Stimulated activated CD4-positive, alpha-beta T cell treated with anti-CD3 and anti-CD28 coated beads, Interleukin-15, amount 100 ng/mL, for 48 hours (primary cell): ENCODE results near the gene B4GALT3.

Source experiments
- DNase-seq, 2 donors: peaks; one replicate each; pipeline ENCODE4 v3.0.0-alpha.2; 2020; ENCODE audit warnings: low read depth in 2 of 2

Gene B4GALT3

DNA sequence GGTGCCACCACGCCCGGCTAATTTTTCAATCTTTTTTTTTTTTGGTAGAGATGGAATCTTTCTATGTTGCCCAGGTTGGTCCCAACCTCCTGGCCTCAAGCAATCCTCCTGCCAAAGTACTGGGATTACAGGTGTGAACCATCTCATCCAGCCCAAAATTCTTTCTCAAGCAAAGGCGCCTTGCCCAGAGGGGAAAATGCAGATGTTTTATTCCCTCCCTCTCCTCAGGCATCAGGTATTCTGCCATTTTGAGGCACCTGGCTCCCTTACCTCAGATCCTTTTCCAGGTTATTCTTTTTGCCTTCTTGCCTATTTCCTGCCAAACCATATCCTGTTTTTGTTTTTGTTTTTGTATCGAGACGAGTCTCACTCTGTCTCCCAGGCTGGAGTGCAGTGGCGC lies 11.1 kb upstream of the B4GALT3 start:
- DNase-seq: no peak

DNA sequence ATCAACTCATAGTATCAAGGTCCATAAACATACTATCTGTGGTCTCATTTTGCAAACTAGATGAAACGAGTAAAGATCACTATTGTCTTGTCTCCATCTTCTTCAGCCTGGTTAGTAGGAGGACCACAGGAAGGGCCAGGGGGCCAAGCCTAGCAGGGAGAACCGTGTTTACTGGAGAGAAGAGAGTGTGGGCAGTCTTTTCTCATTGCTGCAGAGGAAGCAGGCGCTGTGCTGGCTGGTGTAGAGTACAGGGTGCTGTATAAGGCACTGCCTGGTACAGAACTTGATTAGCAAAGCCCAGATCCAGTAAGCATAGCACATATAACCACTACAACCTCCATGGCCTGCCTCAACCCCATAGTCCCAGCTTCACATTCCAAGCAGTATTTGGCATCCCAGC lies 10.0 kb upstream of the B4GALT3 start:
- DNase-seq: no peak

DNA sequence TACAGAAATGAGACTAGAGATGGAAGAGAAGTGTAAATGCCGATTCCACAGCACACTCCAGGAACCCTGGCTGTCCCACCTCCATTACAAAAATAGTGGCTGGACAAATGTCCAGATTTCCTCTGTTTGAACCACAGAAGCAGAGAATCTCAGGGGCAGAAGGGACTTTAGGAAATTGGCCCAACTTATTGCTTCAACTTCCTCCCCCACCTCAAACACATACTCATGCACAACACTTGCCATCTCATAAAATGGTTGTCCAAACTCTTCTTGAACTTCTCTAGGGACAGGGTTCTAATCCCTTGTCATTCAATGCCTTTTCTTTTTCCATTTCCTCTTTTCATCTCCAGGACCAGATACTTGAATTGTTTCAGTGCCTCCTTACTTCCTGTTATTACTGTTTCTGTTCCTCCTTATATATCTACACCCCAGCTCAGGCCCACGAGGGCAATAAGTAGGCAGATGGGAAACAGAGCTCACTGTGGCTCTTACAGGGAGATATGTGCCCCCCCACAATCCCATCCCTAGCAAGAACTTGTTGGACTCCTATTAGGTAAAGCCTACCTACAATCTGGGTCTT lies 8.5 kb upstream of the B4GALT3 start:
- no peak for DNase-seq

DNA sequence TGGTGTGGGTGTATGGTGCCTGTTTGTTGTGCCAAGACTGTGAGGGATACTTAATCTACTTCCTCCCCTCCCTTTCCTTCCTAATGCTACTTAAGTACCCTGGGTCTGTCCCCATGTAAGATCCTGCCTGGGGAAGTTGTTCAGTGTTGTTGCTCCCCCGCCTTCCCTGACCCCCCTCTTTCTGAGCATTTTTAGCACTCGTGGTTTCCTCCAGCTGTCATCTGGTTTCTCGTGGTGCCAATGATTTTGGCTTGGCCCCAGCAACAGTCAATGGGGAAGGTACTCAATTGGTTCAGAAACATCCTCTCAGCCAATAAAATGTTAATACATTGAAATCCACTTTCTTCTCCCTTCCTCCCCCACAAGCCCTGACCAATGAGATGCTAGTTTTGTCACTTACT lies 8.0 kb upstream of the B4GALT3 start:
- DNase-seq: peak; percentile 44 to 59

DNA sequence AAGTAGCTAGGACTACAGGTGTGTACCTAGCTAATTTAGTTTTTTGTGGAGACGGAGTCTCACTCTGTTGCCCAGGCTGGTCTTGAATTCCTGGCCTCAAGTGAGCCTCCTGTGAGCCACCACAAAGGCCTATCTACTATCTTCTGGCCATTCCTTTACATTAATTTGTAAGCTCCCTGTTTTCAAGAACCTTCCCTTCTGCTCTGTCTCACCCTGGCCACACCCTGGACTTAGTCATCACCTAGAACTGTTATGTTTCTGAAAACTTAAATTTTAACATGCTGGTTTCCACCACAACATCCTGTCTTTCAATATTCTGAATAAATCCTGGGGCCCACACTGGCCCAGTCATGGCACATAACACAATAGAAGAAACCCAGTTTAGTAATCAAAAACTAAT lies 4.9 kb upstream of the B4GALT3 start:
- DNase-seq: peak; percentile 51 to 52

DNA sequence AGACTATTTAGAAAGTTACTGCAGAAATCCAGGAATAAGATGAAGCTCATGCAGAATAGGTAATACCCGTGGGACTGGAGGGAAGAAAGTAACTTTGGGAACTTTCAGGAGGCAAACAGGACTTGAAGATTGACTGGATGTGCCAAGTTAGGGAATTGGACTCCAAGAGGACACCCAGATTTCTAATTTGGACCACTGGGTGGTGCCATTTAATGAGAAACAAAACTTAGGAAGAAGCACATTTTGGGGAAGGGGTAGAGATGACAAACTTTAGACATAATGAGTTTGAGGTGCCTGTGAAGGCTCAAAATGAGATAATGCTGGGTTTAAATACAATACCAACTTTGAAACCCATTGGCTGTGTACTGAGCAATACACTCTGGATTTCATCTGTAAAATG lies 3.3 kb upstream of the B4GALT3 start:
- DNase-seq: no peak

DNA sequence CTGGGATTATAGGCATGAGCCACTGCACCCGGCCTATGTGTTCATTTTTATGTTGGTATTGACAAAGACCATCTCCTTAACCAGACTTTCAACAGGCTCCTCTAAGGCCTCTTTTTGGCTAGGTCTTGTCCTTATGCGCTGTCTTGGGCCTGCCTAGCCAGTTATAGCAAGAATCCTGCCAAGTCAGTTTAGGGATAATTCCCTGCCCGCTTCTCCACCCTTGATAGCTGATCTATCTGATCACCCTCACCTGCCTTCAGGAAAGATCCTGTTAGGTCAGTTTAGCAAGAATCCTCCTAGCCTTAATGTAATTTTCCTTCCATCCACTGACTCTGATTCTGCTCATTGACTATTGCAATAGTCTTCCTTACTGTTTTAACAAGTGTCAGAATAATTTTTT lies 2.4 kb upstream of the B4GALT3 start:
- no peak for DNase-seq

DNA sequence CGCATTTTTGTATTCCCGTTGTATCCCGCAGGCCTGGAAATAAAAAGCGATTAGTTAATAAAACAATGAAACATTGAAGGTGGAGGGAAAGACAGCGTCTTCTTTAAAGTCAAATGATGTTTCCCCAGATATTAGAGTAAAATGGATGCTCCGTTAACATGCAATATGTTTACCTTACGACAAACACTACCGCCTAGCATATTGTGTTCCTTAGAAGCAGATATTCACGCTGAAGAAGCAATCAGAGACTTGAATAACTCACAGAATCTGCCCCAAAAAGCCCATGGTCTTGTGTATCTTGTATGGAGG lies 583 bp upstream of the B4GALT3 start:
- DNase-seq: no peak

DNA sequence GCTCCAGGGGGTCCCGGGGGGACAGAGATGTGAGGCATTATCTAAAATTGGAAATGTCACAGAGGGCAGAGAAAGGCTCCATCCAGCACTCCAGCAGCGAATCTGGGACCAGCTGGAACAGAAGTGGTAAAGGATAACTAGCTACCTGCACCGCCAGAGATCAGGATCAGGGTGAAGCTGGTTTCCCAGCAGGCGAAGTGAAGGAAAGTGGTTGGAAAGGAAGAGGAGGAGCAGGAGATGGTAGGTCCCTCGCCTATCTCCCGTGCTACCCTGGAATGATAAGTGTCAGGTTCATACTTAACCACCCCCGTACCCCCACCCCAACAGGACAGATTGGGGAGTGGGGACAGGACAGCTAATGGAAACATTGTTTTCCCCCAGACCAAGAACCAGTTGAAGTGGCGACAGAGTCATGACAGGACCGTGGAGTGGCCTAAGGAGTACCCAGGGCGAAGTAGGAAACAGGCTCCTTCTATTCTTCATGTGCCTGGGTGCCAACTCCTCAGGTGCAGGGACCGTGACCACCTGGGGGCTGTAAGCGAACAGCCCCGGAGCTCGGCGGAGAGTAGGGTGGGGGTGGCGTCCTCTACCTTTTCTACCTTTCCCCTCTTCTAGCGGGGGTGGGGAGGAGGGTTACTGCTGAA lies 717 bp downstream of the B4GALT3 start:
- no peak for DNase-seq

DNA sequence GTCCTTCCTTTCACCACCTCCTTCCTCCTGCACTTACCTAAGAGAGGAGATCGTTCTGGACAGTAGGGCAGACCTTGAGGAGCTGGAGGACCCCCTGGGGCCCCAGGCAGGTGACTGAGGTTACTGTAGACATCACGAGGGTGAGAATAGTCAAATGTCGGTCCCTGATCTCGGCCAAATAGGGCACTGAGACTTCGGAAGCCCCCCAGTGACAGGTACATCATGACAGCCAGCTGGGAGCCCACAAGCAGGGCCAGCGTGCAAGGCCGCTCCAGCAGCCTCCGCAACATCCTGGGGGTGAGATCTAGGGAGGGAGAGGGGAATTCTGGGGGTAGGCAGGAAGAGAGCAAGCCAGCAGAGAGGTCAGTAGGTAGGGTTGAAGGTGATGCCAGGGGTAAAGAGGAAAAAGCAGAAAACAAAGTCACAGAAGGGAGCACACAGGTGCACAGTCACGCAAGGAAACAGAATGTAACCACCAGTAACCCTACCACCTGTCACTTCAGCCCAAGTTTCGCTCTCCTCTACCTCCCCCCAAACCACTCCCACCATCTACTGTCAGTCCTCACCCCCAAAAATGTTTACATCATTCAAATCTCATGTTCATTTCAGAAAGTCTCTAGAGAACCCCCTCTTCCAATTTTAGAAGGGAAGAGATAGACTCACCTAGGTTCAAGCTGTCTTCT lies 1.4 kb downstream of the B4GALT3 start:
- no peak for DNase-seq

DNA sequence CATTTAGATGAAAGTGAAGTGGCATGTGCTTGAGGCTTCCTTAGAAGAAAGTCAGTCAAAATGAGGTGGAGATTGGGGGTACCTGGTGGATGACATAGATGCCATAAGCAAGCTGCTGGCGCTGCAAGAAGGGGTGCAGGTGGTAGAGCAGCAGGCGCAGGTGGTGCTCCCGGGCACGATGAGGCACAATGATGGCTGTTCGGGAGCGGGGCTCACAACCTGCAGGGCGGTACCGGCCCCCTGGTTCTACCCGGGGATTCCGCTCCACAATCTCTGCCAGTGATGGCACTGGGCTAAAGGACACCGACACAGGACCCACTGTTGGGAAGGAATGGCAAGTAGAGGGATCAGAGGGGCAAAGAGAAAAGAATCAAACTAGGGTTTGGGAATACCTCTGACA lies 2.4 kb downstream of the B4GALT3 start:
- no peak for DNase-seq

DNA sequence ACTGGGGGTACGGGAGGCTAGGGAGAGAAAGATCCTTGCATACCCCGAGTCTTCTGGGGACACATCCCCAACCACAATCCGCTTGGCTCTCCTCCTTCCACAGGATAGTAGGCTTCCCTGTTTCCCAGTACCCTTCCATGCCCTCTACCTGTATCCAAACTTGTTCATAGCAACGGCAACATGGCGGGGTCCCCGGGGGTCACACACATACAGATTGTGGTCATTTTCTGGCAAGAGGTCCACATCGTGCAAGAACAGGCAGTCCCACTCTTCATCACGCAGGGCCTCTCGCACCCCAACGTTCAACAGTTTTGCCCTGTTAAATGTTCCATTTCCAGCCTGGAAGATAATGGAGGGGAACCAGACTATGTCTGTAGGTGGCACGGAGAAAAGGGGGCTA lies 3.6 kb downstream of the B4GALT3 start:
- DNase-seq: no peak

DNA sequence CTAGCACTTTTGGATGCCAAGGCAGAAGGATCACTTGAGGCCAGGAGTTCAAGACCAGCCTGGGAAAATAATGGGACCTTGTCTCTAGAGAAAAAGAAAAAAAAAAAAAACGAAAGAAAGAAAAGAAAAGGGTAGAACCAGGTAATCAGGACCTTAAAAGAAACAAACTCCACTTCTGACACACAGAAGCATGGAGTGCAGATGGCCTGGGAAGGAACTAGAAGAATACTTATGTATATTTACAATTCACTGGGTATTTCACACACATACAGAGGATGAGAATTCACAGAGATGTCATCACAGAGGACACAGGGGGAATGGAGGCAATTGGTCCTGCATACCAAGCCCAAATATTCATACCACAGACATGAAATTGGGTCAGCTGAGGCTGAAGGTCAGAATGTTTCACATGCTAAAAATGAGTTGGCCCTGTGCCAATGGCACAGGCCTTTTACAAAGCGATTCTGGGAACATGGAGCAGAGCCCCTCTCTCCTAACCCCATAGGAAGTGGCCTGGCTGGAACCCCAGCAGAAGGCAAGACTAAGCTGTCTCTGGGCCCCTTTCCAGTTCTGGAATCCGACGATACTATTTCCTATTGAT lies 4.4 kb downstream of the B4GALT3 start:
- no peak for DNase-seq

DNA sequence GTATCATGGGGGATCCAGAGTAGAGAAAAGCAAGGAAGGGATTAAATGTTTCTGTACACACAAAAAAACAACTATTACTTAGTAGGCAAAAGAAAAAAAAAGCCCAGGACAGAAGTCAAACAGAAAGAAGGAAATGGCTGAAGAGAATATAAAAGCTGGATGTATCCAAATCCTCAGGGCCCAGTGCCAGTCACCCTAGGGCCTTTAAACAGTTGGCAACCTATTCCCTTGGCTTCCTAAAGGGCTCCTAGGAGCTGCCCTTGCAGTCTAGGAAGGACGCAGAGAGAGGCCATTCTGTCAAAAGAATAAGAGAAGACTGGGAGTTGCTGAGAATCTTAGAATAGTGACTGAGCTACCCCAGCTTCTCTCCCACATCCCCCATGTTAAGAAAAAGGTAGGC lies 5.0 kb downstream of the B4GALT3 start:
- DNase-seq: no peak

DNA sequence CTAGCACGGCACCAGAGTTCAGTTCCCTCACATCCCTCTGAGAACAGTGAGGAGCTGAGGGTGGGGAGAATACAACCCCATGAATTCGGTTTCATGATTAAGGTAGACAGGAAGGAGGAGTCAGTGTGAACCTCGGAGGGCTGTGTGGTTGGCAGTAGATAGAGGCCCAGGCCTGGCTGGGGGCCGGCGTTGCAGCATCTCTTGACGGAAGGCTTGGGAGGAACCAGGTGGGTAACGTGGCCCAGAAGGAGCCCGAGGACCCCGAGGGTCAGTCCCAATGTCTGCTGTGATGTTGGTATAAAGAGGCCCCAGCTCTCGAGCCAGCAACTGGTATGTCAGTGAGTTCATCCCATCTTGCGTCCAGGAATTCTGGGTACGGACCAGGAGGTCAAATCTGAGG lies 5.6 kb downstream of the B4GALT3 start:
- no peak for DNase-seq

DNA sequence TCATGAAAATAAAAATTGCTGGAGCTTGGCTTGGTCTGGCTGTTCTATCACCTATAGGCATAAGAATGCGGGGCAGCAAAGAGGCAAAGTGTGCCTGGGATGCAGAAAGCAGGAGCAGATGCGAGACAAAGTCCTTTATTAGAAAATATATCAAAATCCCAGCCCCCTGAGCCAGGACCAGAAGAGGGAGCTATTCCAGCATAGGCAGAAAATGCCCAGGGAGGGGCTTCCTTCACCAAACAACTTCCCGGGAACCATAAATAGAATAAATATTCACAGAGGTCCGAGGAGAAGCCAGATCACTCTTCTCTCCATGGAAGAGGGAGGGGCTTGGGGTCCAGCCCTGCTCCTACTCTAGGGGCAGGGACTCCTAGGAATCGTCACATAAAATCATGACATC lies 6.1 kb downstream of the B4GALT3 start:
- no peak for DNase-seq

DNA sequence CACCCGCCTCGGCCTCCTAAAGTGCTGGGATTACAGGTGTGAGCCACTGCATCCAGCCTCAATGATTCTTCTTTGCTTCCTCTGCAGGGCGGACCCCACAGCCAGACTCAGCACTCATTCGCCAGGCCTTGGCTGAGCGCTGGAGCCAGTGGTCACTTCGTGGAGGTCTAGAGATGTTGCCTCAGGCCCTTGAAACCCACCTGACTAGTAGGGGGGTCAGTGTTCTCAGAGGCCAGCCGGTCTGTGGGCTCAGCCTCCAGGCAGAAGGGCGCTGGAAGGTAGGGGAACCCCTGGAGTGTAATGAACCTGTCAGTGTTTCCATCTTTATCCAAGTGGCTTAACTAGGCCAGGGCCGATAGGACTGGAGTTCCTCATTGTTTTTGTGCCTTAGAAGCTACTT lies 8.4 kb downstream of the B4GALT3 start:
- DNase-seq: no peak

DNA sequence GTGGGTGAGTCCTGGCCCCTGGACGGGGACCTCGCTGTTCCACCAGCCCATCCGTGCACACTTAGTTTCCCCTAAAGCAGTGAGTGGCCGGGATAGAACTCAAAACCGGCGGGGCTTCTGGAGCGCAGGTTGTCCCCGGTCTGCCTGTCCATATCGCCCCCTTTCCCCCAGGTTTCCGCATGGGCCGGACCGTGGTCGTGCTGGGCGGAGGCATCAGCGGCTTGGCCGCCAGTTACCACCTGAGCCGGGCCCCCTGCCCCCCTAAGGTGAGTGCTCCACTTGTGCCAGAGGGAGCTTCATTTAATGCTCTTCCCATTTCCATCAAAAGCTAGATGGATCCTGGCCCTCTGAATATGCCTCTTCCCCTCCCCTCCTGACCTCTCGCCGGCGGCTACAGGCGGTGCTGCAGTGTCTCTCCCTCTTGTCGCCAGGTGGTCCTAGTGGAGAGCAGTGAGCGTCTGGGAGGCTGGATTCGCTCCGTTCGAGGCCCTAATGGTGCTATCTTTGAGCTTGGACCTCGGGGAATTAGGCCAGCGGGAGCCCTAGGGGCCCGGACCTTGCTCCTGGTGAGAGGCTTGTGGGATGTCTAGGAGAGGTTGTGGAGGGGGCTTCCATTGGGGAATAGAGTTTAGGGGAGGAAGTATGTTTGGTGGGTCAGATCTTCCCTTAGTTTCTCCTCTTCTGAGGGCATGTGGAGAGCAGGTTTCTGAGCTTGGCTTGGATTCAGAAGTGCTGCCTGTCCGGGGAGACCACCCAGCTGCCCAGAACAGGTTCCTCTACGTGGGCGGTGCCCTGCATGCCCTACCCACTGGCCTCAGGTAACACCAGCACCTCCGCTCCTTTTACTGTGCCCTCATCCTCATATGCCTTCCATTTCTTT lies 10.4 kb downstream of the B4GALT3 start:
- DNase-seq: no peak

DNA sequence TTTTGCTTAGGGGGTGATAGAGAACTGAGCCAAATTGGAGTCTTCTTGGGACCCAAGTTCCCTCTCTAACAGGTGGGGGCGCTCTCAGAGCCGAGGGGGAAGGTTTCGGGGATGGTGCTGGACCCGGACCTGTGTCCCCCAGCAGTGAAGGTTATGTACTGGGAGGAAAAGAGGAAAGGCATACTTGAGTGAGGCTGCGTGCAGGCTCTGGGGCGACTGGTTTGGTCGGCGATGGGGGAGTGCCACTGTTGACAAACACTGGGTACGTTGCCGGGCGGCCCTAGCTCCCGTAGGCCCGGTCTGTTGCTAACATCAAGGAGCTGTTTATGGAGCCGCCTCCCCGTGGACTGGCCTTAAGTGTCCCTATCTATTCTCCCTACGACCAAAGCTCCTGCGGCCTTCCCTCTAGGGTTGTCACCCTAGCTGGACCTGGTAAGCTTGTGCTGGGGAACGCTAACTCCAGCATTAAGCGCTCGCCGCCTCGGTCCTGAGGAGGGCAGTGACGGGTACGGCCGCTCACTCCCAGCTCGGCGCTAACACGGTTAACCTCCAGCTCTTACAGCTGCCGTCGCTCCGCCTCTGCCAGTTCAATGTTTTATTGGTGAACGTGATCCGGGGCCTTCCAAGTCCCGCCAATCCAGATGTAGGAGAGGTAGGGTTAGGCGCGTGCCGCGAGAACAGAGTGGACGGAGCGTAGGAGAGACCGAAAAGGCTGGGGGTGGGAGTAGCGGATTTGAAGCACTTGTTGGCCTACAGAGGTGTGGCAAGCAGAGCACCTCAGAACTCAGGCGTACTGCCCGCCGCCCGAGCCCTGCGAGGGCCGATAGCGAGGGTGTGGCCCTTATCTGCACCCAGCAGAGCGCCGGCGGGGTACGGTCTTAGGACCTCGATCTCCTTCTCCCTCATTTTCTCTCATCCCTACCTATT lies 11.3 kb downstream of the B4GALT3 start, which contains the start of gene PPOX:
PPOX (plus strand) TSS at position 685 of the 927 bp plus-strand sequence. CDS start 422 bp downstream, outside the sequence.
- DNase-seq: peak; percentile 89 to 91

DNA sequence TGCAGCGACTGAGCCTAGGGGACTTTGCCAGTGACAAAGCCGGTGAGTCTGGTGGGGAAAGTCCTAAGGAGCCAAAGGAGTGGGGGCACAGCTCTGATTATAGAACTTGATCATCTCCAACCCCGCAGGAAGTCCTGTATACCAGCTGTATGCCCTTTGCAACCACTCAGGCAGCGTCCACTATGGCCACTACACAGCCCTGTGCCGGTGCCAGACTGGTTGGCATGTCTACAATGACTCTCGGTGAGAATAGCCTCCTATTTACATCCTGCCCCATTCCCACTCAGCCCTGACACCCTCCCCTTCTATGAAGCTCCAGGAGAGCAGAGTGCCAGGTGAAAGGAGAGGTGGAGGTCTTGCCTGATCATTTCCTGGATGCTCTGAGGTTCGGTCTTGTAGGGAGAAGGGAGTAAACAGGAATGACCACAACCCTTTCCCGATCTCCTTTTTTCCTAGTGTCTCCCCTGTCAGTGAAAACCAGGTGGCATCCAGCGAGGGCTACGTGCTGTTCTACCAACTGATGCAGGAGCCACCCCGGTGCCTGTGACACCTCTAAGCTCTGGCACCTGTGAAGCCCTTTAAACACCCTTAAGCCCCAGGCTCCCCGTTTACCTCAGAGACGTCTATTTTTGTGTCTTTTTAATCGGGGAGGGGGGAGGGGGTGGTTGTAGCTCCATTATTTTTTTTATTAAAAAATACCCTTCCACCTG lies 12.3 kb downstream of the B4GALT3 start:
- no peak for DNase-seq
